ENCODE measurements around the gene WASF3. TPM values are rescaled to one million over a fixed set of nuclear protein-coding genes. Genes with fewer than 3 reads are reported as not detected.

The WASF3 gene
- total RNA-seq, 2 donors from 2014 or later, result 11.8 to 14.4 TPM

DNA sequence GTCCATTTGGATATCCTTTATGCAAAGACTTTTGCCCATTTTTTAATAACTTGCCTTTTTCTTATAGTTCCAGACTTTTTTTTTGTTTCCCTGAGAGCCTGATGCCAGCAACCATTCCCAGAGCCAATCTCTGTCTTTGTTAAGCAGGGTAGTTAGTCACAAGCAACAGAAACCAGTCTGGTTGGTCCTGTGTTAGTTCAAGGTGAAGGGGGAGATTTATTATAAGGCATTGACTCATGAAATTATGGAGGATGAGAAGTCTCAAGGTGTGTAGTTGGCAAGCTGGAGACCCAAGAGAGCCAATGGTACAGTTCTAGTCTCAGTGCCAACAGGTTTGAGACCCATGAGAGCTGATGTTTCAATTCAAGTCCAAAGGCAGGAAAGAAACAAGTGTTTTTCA lies 170.2 kb downstream of the WASF3 start:
- Histone ChIP-seq H3K27me3 (no peaks in the 10 kb centered on the region), H3K27ac (no peak overlapping the region), H3K4me1 (no peaks in the 10 kb centered on the region), H3K4me3 (no peak overlapping the region), H3K9me3 (no peaks in the 10 kb centered on the region), H3K36me3 (no peaks in the 10 kb centered on the region)
- DNase-seq (ENCODE audit: low spot score), result peak; percentile 32
- TF ChIP-seq, protein P1, sequence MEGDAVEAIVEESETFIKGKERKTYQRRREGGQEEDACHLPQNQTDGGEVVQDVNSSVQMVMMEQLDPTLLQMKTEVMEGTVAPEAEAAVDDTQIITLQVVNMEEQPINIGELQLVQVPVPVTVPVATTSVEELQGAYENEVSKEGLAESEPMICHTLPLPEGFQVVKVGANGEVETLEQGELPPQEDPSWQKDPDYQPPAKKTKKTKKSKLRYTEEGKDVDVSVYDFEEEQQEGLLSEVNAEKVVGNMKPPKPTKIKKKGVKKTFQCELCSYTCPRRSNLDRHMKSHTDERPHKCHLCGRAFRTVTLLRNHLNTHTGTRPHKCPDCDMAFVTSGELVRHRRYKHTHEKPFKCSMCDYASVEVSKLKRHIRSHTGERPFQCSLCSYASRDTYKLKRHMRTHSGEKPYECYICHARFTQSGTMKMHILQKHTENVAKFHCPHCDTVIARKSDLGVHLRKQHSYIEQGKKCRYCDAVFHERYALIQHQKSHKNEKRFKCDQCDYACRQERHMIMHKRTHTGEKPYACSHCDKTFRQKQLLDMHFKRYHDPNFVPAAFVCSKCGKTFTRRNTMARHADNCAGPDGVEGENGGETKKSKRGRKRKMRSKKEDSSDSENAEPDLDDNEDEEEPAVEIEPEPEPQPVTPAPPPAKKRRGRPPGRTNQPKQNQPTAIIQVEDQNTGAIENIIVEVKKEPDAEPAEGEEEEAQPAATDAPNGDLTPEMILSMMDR (IDR thresholded peaks at IDR 0.05), result no peak

DNA sequence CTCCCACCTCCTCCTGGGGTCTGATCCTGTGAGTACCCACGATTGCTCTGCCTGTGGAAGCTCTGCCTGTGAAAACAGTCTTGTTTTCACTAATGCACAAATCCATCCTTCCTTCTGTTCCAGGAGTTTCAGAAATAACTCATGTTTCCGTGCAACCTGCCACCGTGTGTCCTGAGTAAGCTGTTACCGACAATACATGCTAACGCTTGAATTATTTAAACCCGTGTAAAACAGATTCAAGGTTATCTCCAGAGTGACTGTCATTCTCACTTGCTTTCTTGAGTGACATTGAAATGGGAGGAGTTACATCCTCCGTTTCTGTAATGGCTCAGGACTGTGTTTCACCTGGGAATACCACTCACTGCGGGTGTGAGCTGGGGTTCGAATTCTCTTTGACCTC lies 178.2 kb downstream of the WASF3 start:
- Histone ChIP-seq H3K27ac (no peak overlapping the region), H3K4me3 (no peak overlapping the region), H3K36me3 (no peaks in the 10 kb centered on the region), H3K4me1 (no peaks in the 10 kb centered on the region), H3K27me3 (no peaks in the 10 kb centered on the region), H3K9me3 (peaks cover 0 to 6% of the 10 kb centered on the region in 2 donors)
- DNase-seq (ENCODE audit: low spot score), result peak; percentile 21
- TF ChIP-seq, protein P1 (IDR thresholded peaks at IDR 0.05), result no peak

Other genes starting within 250 kb of the WASF3 start
- gene GPR12, start 203.1 kb downstream of the WASF3 start, total RNA-seq, result under 1 TPM in 1 of 2 donors, not detected in 1; 0.07 TPM

Measured in right atrium auricular region (tissue), 2 donors.